GM12875 (cell line): ENCODE measurements around the gene BRMS1.

Experiments
- H3K4me3 ChIP-seq: one replicate; pipeline ENCODE4 v1.5.1; 2011; ENCODE audit warnings: low read depth, low read length, control low read depth
- CTCF ChIP-seq: IDR thresholded peaks from 2 replicates; pipeline ENCODE4 v1.5.1; 2011; ENCODE audit warnings: low read depth, mild to moderate bottlenecking, control low read depth, inconsistent platforms, low read length, moderate library complexity, borderline replicate concordance; ENCODE audit not compliant: insufficient read depth

The BRMS1 gene

DNA sequence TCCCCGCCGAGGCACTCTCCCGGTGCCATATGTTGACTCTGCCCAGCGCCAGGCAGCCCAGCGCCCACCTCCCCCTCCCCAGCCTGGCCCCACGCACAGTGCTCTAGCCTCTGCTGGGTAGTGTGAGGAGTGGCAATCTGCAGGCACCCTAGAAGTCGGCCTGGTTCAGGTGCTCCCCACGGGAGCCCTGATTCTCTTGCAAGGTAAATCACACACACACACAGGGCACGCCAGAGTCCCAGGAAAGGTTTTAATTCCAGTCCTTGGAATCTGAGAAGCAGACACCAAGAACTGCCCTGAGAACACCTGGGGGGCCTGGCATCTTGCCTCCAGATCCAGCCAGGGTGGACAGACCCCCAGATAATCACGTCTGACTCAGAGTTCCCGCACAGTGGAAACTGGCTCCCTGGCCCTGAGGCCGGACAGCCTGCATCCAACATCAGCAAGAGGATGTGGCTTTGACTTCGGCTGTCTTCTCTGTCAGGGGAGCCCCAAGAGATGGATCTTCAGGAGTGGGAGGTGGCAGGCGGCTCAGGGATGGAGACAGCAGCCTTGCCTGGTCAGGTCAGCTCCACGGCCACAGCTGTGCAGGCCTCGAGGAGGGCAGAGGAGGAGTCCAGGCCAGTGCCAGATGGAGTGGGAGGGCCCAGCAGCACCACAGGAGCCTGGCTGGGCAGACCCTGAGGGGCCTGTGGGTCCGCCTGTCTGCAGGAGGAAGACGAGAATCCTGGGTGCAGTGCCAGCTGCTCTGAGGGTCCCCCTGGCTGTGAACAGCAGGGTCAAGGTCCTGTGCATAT lies 7.6 kb downstream of the BRMS1 start:
- no peak for TF ChIP-seq CTCF
- no peak overlapping the region for H3K4me3 ChIP-seq

DNA sequence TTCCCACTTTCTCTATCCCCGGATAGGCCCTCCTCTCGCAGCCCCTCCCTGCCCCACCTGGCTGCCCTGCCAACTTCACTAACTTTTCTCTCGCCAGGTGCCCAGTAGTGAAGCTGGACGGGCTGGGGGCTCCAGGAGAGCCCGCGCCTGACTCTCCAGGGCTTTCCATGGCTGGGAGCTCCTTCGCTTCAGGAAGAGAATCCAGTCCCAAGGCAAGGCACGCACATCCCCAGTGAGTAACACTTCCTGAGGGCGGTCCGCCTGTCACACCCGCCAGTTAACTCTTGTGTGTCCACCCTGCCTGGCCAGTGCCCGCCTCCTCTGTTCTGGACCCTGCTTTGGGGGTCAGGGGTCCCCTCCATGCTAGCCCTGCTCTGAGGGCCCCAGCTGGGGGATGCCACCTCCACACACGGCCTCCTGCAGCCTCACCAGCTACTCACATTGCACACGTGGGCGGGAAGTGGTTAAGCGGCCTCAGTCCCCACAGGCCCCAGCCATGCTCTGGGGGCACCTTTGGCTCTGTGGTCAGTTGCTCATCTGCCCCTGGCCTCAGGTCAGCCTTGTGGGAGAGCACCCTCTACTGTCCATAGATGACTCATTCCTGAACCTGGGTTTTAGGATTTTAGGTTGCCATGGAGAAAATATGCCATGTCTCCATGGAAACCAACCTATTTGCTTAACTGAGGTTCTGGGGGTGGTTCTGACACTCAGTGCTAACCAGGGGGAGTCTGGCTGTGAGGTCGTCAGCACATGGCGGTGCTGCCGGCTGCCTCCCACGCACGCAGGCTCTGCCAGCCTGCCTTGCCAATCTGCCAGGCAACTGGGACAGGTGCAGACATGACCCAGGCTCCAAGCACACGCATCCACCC lies 8.4 kb downstream of the BRMS1 start, which contains the start of gene RIN1:
Gene RIN1, minus strand, starts transcription at position 201 of the 869 bp plus-strand sequence. Its CDS starts 32 bp downstream, at position 169.
- TF ChIP-seq CTCF: no peak
- H3K4me3 ChIP-seq: no peak within 1 kb of the TSS

DNA sequence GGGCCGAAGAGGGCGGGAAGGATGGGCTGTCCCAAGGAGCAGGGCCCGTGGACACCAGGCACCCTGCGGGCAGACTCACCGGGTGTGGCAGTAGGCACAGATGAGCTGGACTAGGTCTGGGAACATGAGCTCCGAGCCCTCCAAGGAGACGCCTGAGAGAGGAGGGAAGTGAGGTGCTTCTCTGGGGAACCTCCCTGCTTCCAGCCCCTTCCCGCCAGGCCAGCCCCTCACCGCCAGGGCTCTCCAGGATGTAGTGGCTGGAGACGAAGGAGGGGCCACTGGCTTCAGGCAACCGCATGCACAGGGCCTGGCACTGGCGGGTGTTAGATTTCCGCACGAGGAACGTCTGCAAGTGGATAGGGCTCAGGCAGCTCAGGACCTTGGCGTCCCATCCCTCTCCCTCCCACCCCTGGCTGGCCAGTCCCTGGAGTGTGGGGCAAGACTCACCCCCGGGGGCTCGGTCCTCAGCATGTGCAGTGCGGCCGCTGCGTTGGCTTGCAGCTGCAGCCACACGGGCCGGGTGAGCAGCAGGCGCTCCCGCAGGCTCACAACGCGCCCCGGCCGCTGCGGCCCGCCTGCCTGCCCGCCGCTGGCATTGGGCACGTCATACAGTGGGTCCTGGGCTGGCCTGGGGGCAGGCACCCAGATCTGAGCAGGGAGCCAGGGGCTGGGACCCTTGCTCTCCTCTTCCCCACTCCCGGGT lies 9.2 kb downstream of the BRMS1 start:
- H3K4me3 ChIP-seq: no peak overlapping the region
- no peak for TF ChIP-seq CTCF

GRCh38 chr11:66334605-66335442 lies 10.1 kb downstream of the BRMS1 start:
- no peak overlapping the region for H3K4me3 ChIP-seq
- no peak for TF ChIP-seq CTCF

- no peak for TF ChIP-seq CTCF
Observed at GRCh38 chr11:66333896-66334604, 10.9 kb downstream of the BRMS1 start.

More at GRCh38 chr11:66333896-66334604, 10.9 kb downstream of the BRMS1 start:
- no peak overlapping the region for H3K4me3 ChIP-seq
